SH-SY5Y (cell line): ENCODE data around the gene TMEM30A.

Experiments used
- GATA2 ChIP-seq: IDR thresholded peaks from 2 replicates; pipeline ENCODE4 v1.6.1; 2011; ENCODE audit warnings: mild to moderate bottlenecking, low read depth, low read length
- GATA3 ChIP-seq: IDR thresholded peaks from 2 replicates; pipeline ENCODE4 v1.6.1; 2011; ENCODE audit warnings: low read depth, mild to moderate bottlenecking, low read length, moderate library complexity

Gene TMEM30A

DNA sequence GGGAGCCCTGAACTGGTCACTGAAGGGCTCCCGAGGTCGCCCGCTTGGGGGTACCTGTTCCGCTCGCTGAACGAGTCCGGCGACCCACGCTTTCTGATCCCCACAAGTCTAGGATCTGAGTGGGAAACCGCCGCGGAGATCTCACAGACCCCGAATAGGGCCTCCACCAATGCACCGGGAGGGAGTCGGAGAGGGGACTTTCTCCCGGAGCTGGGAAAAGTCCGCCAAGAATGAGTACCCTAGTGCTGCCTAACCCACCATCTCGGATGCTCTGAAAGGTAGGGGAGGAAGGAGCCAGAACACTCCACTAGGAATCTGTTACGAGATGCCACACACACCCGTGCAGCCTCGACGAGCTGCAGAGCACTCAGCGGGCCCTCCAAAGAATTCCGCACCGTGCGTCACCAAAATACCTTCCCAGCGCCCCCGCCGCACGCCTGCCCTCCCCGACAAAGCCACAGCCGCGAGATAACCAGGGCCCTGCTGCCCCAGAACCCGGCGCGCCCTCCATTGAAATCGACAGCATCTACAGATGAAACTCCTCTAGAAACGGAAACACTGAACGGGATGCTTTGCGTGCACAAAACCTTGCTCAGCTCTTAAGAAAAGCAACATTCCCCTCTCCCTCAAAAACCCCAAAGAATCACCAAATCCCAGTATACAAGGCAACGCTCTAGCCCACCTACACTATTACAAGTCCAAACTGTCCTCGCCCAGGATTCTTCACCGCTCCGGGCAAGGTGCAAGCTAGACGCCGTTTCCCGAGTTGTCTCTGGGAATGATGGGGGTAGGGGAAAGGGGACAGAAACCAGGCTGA is 79.4 kb downstream of the TMEM30A start:
- TF ChIP-seq GATA2 (no peak), GATA3 (no peak)

DNA sequence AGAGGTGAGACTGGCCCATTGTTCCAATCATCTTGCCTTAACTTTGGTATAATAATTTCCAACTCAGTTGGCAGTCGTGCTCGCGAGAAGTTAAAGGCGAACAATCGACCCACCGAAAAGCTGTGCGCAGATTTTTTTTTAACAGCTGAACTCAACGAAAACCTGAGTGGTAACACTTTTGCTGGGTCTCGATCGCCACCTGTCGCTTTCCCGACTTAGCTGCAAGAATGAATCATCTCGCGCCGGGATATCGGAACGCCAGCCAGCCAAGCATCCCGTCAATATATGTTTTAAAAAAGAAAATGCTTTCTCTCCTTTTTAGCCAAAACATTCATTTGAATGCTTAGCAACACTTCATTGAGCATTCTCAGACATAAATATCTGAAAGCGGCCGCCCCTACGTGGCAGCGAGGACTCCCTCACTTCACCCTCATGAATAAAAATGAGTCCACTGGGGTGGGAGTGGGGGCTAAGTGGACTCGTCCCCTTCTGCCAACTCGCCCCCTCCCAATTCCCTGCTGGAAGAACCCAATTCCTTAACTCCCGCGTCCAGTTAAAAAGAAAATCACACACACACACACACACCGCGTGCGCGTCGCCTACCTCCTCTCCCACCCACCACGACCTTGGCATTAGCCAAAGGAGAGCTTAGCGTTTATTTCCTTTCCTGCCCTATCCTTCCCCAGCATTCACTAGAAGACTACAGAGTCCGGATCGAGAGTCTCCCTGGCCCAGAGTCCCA is 80.2 kb downstream of the TMEM30A start:
- TF ChIP-seq GATA3 (no peak), GATA2 (no peak)

DNA sequence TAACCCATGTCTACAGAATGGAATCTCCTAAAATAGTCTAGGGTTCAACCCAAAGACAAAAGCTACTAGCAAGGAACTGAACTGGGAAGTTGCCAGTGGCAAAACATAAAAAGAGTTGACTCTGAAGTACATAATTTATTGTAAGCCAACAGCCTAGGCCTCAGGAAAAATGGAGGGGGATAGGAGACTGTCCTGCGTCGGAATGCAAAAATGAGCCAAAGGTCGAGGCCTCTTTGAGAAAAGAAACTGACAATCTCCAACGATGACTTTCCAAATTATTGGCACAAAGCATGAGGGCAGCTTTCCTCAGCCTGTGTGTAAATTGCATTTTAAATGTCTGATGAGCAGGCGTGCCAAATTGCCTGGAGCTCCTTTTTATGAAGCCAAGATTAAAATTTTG is 80.9 kb downstream of the TMEM30A start:
- TF ChIP-seq GATA3 (no peak), GATA2 (no peak)
